ENCODE data around the gene VSIG8.

Gene VSIG8

GRCh38 chr1:159856576-159856975 lies 5.9 kb downstream of the VSIG8 start:
- no peak for DNase-seq (ENCODE audit: low spot score)

DNA sequence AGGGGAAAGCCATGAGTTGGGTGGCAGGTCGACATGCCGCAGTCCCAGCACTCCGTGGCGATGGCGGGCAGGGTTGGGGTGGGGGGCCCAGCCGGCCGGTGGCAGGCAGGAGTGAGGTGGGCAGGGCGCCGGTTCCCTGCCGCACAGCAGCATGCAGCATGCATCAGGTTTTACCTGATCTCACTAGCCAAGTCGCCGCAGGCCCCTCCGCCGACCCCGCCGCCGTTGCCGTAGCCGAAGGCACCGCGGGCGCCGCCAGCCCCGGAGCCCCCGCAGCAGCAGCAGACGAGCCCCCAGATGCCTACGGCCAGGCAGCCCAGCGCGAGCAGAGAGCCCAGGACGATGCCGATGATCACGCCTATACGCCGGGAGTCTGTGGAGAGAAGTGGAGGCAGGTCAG lies 6.7 kb downstream of the VSIG8 start:
- DNase-seq (ENCODE audit: low spot score) = no peak

DNA sequence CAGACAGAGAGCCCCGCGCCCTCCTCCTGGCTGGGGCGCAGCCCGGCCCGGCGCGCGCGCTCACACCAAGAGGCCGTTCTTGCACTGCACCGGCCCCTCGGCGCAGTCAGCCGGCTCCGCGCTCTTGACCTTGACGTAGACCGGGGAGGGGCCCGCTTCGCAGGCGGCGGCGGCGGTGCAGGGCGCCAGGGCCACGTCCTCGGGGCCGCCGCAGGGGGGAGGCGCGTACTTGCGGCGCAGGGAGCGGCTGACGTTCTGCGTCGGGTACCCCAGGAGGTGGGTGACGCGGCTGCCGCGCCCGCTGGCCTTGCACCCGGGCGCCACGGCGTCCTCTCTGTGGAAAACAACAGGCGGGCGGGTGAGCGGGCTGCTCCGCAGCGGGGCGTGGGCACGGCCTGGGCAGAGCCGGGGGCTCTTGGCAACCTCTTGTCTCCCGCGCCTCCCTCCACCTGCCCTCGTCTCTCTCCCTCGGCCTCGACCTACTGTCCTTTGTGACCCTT lies 7.7 kb downstream of the VSIG8 start:
- DNase-seq (ENCODE audit: low spot score) = peak; percentile 81

GRCh38 chr1:159854116-159854692 lies 8.3 kb downstream of the VSIG8 start:
- no peak for DNase-seq (ENCODE audit: low spot score)

DNA sequence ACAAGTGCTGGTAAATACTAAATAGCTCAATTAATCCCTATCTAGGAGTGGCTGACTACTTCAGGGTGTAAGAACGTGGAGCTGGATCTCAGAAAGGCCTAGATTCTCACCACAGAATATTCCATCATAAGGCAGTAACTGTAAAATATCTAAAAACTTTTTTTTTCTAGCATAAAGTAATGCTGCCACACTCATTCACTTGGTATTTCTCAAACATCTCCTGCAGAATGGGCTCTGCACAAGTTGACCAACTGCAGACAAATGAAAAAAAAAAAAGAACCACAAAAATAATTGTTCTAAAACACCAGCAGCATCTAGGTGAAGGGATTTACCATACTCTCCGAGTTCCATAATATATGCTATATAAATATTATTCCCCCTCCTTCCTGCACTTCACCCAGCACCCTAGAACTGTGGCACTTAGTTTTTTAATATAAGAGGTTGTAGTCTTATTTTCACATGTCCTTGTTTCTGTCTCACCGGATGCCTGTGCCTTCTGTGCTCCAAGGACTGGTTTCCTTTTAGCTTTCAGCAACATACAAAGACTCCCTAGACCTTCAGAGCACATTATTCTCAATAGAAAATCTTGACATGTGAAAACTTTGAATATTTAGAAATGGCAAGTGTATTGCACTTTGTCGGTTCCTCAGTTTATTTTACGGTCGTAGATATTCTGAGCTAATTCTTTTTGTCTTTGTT lies 8.9 kb downstream of the VSIG8 start:
- DNase-seq (ENCODE audit: low spot score) = no peak

GRCh38 chr1:159851407-159851806 lies 11.1 kb downstream of the VSIG8 start:
- peak; percentile 17 for DNase-seq (ENCODE audit: low spot score)

- no peak for DNase-seq (ENCODE audit: low spot score)
Observed at GRCh38 chr1:159849626-159850366, 12.7 kb downstream of the VSIG8 start.

GRCh38 chr1:159848326-159848725 lies 14.1 kb downstream of the VSIG8 start:
- no peak for DNase-seq (ENCODE audit: low spot score)

DNA sequence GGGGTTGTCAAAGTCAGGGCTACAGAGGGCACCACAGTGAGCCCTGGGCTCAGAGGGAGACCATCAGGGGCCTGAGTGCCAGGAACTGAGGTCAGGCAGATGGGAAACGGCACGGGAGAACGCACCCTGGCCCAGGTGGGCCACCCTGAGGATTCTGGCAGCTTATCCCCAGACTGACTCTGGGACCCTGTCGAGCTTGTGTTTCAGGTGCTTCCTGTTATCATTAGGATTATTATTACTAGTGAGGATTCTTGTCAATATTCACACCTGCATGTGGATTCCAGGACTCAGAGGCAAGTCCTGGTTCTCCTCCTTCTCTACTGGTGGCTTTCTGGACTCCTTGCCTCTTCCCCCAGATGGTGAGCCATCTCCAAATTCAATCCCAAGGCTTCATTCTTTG lies 15.2 kb downstream of the VSIG8 start:
- no peak for DNase-seq (ENCODE audit: low spot score)

GRCh38 chr1:159845751-159846629 lies 16.5 kb downstream of the VSIG8 start:
- DNase-seq (ENCODE audit: low spot score) = no peak

DNA sequence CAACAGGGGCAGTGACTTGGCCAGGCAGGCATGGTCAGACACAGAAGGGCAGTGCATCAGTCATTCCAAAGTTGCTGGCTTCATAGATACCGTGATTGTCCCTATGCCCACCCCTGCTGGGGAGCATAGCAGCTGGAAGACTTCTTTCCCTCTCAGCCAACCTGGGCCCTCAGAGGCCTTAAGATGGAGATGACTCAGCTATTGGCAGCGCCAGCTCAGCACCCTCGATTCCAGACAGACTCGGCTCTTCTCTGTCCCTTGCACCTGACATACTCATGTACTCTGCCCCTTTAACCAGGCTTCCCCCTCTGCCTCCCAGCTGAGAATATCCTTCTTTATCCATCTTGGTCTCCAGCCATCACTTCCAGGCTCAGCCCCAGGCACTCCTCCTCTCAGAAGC lies 19.0 kb downstream of the VSIG8 start:
- no peak for DNase-seq (ENCODE audit: low spot score)

- no peak for DNase-seq (ENCODE audit: low spot score)
Observed at GRCh38 chr1:159841749-159842148, 20.7 kb downstream of the VSIG8 start.

DNA sequence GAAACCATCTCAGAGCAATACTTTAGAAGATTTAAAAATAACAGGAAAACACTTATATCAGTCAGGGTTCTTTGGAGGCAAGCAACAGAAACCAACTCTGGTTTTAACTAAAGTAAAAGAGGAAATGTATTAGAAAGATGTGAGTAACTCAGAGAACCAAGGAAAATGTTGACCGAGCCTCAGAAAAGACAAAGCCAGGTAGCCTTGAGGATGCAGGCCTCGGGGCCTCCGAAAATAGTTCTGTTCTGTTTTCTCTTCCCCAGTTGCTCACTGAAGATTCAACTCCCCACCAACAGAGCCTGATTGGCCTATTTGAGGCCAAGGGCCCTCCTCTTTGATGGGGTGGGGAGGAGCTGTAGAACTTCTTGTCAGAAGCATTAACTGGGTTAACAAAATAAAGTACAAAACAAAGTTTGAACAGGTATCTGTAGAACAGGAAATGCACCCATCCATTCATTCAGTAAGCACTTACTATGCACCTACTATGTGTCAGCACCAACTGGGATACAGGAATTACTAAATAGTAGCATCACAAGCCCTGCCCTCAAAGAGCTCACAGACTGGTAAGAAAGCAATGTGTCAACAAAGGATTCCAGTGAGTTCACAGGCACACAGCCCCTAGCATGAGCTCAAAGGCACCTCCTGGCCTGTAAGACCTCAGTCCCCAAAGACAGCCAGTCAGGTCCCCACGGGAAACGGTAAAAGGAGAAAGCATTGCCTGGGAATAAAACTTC lies 23.2 kb downstream of the VSIG8 start:
- DNase-seq (ENCODE audit: low spot score) = no peak

DNA sequence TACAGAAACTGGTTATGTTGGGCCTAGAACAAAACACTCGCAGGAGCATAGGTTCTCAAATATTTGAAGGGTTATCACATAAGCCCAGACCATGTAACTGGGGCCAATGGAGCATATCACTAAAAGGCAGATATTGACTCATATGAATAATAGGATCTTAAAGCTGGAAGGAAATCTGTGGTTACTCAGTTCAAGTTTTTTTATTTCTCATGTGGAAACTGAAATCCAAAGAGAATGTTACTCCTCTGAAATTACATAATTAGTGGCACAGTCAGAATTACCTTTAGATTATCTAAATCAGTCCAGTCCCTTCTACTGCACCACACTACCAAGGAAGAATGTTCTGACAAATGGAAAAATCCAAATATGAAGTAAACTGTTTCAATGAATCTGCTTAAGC lies 23.7 kb downstream of the VSIG8 start:
- DNase-seq (ENCODE audit: low spot score) = no peak

GRCh38 chr1:159835862-159836525 lies 26.5 kb downstream of the VSIG8 start:
- no peak for DNase-seq (ENCODE audit: low spot score)

GRCh38 chr1:159835356-159835755 lies 27.1 kb downstream of the VSIG8 start:
- no peak for DNase-seq (ENCODE audit: low spot score)

GRCh38 chr1:159832309-159832708 lies 30.1 kb downstream of the VSIG8 start:
- DNase-seq (ENCODE audit: low spot score) = no peak

GRCh38 chr1:159831412-159832141 lies 30.9 kb downstream of the VSIG8 start:
- no peak for DNase-seq (ENCODE audit: low spot score)

DNA sequence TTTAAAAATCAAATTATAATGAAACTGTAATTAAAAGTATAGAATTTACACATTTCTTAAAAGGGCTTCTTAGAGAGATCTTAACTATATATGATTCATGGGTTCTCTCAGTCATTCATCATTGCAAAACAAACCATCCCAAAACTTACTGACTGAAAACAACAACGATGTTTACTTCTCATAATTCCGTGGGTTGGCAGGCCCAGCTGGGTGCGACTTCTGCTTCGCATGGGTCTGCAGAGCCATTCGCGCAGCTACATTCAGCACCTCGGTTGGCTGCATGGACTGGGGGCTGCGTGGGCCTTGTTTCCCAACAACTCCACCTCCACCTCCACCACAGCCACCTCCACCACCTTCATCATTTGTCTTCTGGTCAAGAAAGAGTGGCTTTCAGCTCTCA lies 31.7 kb downstream of the VSIG8 start:
- DNase-seq (ENCODE audit: low spot score) = no peak

DNA sequence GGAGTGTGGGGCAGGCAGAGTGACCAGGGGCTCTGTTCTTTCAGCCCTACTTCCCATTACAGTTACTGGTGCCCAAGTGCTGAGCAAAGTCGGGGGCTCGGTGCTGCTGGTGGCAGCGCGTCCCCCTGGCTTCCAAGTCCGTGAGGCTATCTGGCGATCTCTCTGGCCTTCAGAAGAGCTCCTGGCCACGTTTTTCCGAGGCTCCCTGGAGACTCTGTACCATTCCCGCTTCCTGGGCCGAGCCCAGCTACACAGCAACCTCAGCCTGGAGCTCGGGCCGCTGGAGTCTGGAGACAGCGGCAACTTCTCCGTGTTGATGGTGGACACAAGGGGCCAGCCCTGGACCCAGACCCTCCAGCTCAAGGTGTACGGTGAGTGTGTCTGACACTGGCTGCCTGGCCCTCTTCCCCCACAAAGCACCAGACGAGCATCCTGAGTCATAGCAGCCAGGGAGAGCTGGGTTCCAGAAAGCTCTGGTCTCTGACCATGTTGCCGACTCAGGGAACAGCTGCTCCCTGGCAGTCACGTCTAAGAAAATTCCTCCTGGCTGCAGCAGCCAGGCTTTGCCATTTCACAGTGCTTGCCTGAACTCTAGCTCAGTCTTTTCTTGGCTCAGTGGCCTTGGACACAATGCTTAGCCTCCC lies 32.5 kb downstream of the VSIG8 start:
- DNase-seq (ENCODE audit: low spot score) = no peak

All from CD4-positive, alpha-beta T cell treated with Interleukin-2 at 100 ng/mL for 4 hours (primary cell).